VCaP (cell line): ENCODE data around the gene KRT74.

Experiments used
- H3K27ac ChIP-seq: fragments of 450-650 bp; 2 replicates; pipeline ENCODE4 v1.5.1; 2017
- TF ChIP-seq, protein P1 (sequence below): fragments of 450-650 bp; conservative IDR thresholded peaks from 2 replicates; pipeline ENCODE4 v1.5.1; 2017; ENCODE audit warnings: mild to moderate bottlenecking, moderate library complexity

The KRT74 gene

DNA sequence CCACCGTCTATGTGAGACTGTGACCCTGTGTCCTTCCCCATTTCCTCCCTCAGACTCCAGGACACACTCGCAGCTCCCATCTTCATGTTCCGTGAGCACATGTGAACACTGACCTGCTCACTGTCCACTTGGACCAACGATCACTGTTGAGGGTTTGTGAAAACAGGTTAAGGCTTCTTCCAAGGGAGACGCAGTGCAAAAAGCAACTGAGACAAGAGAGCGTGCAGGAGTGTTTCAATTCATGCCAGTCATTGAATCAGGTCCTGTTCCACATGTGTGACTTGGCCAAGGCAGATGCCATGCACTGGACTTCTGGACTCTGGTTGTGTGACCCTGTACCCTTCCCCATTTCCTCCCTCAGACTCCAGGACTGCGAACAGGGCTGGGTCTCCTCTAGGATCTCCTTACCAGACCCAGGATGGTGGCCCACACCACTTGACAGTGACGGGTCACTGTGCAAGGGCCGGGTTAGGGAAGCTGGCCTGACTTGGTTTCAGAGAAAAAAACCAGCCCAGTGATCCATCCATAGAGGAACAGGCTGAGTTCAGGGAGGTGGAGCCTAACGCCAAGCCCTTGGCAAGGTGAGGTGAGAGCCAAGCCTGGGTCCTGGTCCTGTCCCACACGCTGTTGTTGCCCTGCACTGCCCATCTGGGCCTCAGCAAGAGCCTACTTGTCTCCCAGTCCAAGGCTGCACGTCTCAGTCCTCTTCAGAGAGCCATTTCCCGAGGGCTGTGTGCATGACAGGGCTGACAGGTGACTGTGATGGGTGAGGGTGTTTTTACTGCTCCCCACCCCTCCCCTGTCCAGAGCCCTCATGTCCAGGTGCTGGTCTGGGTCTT lies 47.8 kb downstream of the KRT74 start:
- TF ChIP-seq, protein P1, sequence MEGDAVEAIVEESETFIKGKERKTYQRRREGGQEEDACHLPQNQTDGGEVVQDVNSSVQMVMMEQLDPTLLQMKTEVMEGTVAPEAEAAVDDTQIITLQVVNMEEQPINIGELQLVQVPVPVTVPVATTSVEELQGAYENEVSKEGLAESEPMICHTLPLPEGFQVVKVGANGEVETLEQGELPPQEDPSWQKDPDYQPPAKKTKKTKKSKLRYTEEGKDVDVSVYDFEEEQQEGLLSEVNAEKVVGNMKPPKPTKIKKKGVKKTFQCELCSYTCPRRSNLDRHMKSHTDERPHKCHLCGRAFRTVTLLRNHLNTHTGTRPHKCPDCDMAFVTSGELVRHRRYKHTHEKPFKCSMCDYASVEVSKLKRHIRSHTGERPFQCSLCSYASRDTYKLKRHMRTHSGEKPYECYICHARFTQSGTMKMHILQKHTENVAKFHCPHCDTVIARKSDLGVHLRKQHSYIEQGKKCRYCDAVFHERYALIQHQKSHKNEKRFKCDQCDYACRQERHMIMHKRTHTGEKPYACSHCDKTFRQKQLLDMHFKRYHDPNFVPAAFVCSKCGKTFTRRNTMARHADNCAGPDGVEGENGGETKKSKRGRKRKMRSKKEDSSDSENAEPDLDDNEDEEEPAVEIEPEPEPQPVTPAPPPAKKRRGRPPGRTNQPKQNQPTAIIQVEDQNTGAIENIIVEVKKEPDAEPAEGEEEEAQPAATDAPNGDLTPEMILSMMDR: no peak
- H3K27ac ChIP-seq: no peak overlapping the region

DNA sequence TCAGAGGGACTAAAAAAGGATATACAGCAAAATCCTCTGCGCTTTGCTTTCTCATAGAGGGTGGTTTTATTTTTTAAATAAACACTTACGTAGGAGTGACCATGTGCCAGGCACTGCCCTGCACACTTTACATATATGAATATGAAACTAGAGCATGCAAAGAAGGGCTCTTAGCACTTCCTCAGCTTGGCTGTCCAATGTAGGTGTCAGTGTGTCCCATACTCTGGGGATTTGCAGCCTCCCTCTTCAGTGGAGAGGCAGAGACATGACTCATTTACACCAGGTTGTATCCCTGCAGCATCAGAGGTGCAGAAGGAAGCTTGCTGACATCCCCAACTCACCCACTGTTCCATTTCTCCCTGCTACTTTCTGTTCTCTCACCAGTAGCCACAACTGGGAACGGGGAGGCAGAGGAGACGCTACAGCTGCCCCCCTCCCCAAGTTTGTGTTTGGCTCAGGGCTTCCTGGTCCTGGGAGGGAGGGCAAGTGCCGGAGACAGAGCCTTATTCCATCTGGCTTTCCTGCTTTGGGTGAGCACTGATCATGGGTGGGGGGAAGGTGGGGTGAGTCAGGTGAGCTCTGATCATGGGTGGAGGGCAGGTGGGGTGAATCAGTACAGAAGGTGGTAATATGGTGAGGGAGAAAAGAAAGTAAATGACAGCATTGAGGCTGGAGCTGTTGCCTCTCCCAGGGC lies 48.6 kb downstream of the KRT74 start:
- TF ChIP-seq, protein P1: no peak
- no peak overlapping the region for H3K27ac ChIP-seq

DNA sequence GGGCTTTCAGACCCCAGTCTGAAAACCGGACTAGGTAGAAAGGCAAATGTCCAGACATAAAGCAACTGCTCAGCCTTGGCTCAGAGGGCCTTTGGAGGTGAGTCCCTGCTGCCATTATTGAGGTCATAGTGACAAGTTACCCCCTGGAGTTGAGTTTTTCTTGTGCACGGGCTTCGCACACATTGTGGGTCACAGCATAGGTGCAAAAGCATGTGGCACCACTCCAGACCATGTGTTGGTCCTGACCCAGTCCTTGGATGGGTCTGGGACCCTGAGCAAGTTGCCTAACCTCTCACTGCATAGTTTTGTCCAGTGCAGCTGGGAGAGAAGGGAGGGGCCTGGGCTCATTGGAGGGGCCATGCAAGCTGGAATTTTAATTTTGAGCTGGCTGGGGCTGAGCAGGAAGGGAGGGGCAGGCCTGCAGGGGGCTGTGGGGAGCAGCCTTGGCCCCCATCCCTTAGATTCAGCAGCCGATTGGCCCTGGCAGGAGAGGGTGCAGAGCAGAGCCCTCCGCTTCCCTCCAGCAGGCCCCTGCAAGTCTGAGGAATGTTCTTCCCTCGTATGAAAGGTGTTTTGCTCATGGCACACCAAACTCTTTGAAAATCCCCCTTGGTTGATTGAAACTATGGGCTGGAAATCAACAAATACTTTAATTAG lies 49.3 kb downstream of the KRT74 start:
- H3K27ac ChIP-seq: no peak overlapping the region
- TF ChIP-seq, protein P1: no peak

DNA sequence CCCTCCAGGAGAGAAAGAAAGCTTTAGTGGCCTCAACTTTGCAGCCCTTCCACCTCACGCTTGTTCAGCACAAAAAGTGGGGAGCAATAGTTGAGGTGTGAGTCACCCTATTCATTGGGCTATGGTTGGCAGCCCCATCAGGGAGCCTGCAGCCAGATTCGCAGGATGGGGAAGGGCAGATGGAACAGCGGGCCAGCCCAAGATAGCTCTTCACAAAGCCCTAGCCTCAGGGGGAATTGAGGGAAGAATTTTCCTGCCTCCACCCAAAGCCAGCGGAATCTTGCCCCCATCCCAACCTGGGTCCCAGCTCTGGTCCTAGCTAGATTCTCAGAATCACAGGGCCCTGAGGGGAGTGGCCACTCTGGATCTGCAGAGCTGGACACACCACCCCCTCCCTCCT lies 49.8 kb downstream of the KRT74 start:
- TF ChIP-seq, protein P1: no peak

DNA sequence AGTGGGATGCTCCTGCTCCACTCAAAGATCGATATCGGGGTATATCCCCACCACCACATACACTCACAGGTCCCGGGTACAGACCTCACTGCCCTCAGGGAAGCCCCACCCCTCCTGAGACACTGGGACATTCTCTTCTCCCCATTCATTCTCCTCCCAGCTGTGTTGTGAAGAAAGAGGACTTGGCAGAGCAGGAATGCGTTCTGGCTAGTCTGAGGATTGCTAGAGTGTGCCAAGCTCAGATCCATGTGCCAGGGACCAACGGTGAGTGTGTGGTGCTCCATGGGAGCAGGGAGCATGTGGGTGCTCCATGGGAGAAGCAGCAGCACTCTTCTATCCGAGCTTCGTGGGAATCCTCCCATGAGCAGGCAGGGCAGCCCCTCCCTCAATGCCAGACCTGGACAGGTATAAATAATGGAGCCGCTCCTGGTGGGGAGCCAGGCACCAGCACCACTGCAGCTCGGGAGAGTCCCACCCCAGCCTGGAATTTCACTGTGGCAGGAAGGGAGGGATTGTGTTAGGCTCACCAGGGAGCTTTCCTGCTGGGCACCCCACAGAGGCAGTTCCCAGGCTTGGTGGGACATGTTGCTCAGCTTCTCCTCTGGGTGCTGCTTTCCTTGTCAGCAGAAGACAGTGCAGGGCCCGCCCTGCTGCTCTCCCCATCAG lies 51.2 kb downstream of the KRT74 start:
- no peak overlapping the region for H3K27ac ChIP-seq
- TF ChIP-seq, protein P1: no peak

More for the DNA sequence above, 49.8 kb downstream of the KRT74 start:
- H3K27ac ChIP-seq: no peak overlapping the region

DNA sequence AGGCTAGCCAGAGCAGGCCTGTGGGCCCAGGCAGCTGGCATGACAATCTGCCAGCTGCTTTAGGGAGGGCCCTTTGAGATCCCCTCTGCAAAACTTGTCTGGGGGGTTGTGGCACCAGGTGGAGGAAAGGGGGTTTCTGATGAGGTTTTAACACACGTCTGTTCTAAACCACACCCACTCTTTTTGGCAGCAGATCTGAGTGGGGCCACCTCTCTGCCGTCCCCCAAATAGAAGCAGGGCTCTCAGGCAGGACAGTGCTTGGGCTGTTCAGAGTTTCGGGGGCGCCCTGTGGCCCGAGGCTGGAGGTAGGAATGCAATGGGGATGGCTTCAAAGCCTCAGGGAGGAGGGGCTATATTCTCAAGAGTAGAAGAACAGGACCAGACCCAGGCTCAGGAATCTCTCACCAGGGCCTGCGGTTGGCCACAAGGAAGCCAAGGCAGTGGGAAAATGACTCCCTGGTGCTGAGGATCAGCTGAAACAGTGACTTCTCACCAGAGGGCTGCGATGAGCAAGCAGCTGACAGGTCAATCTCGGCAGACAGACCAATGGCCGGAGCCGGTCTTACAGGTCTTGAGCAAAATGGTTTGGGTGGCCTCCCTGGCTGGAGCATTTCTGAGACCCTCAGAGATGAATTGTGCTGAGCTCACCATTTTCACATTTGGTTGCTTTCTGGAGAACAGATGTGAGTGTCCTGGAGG lies 51.9 kb downstream of the KRT74 start:
- TF ChIP-seq, protein P1: no peak
- no peak overlapping the region for H3K27ac ChIP-seq
